Suprapubic skin (tissue), 4 donors: Measurements from ENCODE around the gene FLAD1. TPM values are rescaled to one million over a fixed set of nuclear protein-coding genes. Genes with fewer than 3 reads are reported as not detected.
A peak's percentile ranks its signal among the peaks of the same experiment; 100 is the strongest.

Experiments used
- DNase-seq, 2 donors: peaks; one replicate each; pipeline ENCODE4 v3.0.0-alpha.2; 2019; ENCODE audit warnings: low spot score in 2 of 2
- H3K27ac ChIP-seq: fragments of 200-600 bp; sonication (generic); one replicate; pipeline ENCODE4 v1.5.1; 2019
- H3K27me3 ChIP-seq: fragments of 200-600 bp; sonication (generic); one replicate; pipeline ENCODE4 v1.5.1; 2019
- H3K36me3 ChIP-seq: fragments of 200-600 bp; sonication (generic); one replicate; pipeline ENCODE4 v1.5.1; 2019
- H3K4me1 ChIP-seq: fragments of 200-600 bp; sonication (generic); one replicate; pipeline ENCODE4 v1.5.1; 2019
- H3K4me3 ChIP-seq: fragments of 200-600 bp; sonication (generic); one replicate; pipeline ENCODE4 v1.5.1; 2019; ENCODE audit warnings: mild to moderate bottlenecking
- H3K9me3 ChIP-seq: fragments of 200-600 bp; sonication (generic); one replicate; pipeline ENCODE4 v1.5.1; 2019
- EP300 ChIP-seq: sonication (generic); formaldehyde crosslinking; IDR thresholded peaks from one replicate; pipeline ENCODE4 v1.6.1; 2017; ENCODE audit warnings: antibody characterized with exemption
- POLR2A ChIP-seq, 2 donors: fragments of 450-650 bp; IDR thresholded peaks; one replicate each; pipeline ENCODE4 v1.6.1; 2017; ENCODE audit warnings: antibody characterized with exemption in 2 of 2, mild to moderate bottlenecking in 2 of 2, moderate library complexity in 2 of 2
- POLR2AphosphoS5 ChIP-seq, 3 donors: sonication (generic); formaldehyde crosslinking; IDR thresholded peaks; one replicate each; pipeline ENCODE4 v1.6.1; 2017; ENCODE audit warnings: antibody characterized with exemption in 3 of 3
- WGBS: methylation state at CpG from one replicate; pipeline ENCODE4 v1.1.5; 2018; 5-methylcytosine and 5-hydroxymethylcytosine counted together
- total RNA-seq, 4 donors: library from RNA; depleted of rRNA; stranded (reverse); fragments of >200 nt; gene quantifications; one replicate each; pipeline ENCODE4 v1.1.0, GENCODE V29; 2016
- TF ChIP-seq, protein P1 (sequence below), 2 donors: fragments of 200-600 bp in 1 of 2; fragments of 450-650 bp in 1 of 2; sonication (generic) in 1 of 2; IDR thresholded peaks; one replicate each; pipeline ENCODE4 v1.5.1; 2016 to 2019; ENCODE audit warnings: antibody characterized with exemption in 2 of 2, mild to moderate bottlenecking in 1 of 2, moderate library complexity in 1 of 2

FLAD1 gene
- total RNA-seq, 4 donors from 2014 or later, result 42.0 to 59.7 (median 52.3) TPM

DNA sequence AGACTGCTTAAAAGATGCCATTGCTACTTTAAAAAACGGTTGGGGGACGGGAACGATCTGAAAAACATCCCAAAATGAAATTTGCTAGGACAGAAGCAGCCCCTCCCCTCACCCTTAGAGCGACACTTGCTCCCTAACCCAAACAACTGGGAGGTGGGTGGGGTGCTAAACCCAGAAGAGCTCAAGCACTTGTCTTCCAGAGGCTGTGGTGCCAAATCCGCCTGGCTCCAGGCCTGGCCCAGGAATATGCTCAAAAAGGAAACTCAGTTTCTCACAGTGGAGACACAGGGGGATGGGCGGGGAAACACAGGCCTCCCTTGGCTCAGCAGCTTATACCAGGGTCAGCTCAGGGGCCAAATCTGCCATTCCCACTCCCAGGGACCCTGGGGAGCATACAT is 26.6 kb upstream of the FLAD1 start:
- Histone ChIP-seq H3K4me3 (peak overlapping the region; percentile 54), H3K27me3 (no peaks in the 10 kb centered on the region), H3K9me3 (no peaks in the 10 kb centered on the region), H3K36me3 (peaks cover 16% of the 10 kb centered on the region), H3K4me1 (peaks cover 67% of the 10 kb centered on the region), H3K27ac (peak overlapping the region; percentile 76)
- 12% methylated on average over 6 of the region's 6 CpGs for WGBS
- no peak for DNase-seq
- TF ChIP-seq, protein P1, sequence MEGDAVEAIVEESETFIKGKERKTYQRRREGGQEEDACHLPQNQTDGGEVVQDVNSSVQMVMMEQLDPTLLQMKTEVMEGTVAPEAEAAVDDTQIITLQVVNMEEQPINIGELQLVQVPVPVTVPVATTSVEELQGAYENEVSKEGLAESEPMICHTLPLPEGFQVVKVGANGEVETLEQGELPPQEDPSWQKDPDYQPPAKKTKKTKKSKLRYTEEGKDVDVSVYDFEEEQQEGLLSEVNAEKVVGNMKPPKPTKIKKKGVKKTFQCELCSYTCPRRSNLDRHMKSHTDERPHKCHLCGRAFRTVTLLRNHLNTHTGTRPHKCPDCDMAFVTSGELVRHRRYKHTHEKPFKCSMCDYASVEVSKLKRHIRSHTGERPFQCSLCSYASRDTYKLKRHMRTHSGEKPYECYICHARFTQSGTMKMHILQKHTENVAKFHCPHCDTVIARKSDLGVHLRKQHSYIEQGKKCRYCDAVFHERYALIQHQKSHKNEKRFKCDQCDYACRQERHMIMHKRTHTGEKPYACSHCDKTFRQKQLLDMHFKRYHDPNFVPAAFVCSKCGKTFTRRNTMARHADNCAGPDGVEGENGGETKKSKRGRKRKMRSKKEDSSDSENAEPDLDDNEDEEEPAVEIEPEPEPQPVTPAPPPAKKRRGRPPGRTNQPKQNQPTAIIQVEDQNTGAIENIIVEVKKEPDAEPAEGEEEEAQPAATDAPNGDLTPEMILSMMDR (IDR thresholded peaks at IDR 0.05), result no peak
- TF ChIP-seq POLR2AphosphoS5 (IDR thresholded peaks at IDR 0.05), result no peak
- TF ChIP-seq EP300, result no peak
- no peak for TF ChIP-seq POLR2A (IDR thresholded peaks at IDR 0.05)

DNA sequence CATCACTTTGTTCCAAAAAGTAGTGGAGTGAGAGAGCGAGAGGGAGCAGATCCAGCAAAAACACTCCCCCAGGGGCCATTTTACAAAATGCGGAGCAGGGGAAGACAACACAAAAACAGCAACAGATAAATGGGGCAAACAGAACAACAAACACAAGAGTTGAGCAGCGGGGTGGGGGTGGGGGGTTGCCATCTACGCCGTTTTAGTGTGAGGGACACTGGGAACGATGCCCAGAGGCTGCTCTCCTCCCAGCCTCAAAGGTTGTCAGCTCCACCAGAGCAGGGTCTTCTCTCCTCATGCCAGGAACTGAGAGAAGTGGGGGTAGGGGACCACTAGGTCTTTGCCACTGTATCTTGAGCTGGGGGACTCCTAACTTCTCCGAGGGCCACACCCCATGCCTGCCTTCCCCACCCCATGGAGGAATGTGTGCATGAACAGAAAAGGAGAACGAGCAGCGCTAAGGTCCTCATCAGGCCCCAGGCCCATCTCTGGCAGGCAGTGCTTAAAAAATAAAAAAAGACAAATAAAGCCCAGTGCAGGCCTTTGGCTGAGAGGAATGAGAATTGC is 26.0 kb upstream of the FLAD1 start:
- Histone ChIP-seq H3K9me3 (no peaks in the 10 kb centered on the region), H3K4me3 (no peak overlapping the region), H3K36me3 (peaks cover 16% of the 10 kb centered on the region), H3K27ac (peak overlapping the region; percentile 76), H3K27me3 (no peaks in the 10 kb centered on the region), H3K4me1 (peaks cover 70% of the 10 kb centered on the region)
- DNase-seq, result no peak
- WGBS, result 28% methylated on average over 9 of the region's 9 CpGs
- TF ChIP-seq, protein P1 (IDR thresholded peaks at IDR 0.05), result no peak
- TF ChIP-seq POLR2A (IDR thresholded peaks at IDR 0.05), result no peak
- no peak for TF ChIP-seq EP300
- TF ChIP-seq POLR2AphosphoS5 (IDR thresholded peaks at IDR 0.05), result no peak

DNA sequence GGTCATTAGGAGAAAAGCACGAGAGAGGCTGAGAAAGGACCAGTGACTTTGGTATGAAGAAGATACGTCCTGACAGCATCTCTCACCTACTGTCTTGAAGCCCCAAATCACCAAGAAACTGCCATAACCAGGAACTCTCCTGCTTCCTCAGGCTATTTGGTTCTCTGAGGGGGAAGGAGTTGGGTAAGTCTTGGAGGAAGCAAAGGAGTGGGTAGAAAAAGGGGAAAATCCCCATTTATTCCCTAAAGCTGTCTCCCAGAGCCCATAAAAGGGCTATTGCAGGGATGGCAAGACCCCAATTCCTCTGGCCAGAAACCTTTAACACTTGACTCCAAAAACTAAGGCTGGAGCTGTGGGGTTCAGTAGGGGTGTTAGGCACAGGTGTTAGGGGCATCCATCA is 25.1 kb upstream of the FLAD1 start:
- WGBS, result 76% methylated on average over 2 of the region's 2 CpGs
- no peaks in the 10 kb centered on the region for H3K9me3 ChIP-seq
- H3K4me3 ChIP-seq, result no peak overlapping the region
- peaks cover 72% of the 10 kb centered on the region for H3K4me1 ChIP-seq
- DNase-seq, result no peak
- no peak overlapping the region for H3K27ac ChIP-seq
- TF ChIP-seq POLR2A (IDR thresholded peaks at IDR 0.05) (no peak), POLR2AphosphoS5 (IDR thresholded peaks at IDR 0.05) (no peak), EP300 (no peak)
- peaks cover 20% of the 10 kb centered on the region for H3K36me3 ChIP-seq
- no peaks in the 10 kb centered on the region for H3K27me3 ChIP-seq

DNA sequence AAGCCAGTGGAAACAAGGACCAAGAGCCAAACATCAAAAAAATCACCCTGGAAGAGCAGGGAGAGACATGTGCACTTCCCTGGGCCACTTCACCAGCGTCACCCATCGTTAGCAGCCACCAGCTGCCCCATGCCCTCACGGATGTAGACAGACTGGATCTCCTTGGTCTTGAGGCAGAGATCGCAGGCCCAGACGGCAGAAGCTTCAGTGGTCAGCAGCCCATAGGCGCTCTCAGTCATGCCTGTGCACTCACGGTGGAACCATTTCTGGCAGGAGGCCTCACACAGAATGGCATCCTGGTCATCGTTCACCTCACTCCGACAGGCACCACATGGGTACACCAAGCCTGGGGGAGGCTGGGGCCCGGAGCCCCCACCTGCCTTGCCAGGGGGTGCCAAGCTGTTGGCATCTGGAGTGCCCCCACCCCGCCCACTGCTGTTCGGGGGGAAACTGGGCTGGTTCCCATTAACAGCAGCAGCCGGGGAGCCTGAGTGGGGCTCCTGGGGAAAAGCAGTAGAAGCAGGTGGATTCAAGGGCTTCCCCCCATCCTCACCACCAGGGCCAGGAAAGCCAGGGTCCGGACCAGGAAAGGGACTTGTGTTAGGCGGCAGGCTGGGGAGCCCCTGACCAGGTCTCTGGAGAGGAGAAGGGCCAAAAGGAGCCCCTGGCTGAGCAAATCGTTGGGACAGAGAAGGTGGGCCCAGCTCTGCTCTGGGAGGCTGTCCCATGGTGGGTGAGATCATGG is 24.3 kb upstream of the FLAD1 start:
- no peak overlapping the region for H3K4me3 ChIP-seq
- no peaks in the 10 kb centered on the region for H3K27me3 ChIP-seq
- H3K27ac ChIP-seq, result no peak overlapping the region
- H3K36me3 ChIP-seq, result peaks cover 28% of the 10 kb centered on the region
- no peak for DNase-seq
- WGBS, result 88% methylated on average over 14 of the region's 16 CpGs
- peaks cover 70% of the 10 kb centered on the region for H3K4me1 ChIP-seq
- H3K9me3 ChIP-seq, result no peaks in the 10 kb centered on the region
- no peak for TF ChIP-seq POLR2AphosphoS5 (IDR thresholded peaks at IDR 0.05)
- no peak for TF ChIP-seq POLR2A (IDR thresholded peaks at IDR 0.05)

DNA sequence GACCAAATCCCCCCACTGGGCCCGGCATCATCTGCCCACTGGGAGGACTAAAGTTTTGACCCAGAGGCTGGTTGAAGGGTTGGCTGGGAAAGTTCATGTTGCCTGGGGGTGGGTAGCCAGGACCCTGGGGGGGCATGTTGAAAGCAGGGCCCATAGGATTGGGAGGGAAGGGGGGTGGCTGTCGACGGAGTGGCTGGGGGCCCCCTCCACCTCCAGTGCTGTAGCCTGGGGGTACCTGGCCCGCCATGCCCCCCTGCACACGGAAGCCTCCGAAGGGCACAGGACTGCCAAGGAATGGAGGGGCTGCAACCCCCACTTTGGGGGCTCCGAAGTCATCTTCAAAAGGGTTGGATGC is 23.7 kb upstream of the FLAD1 start:
- H3K27ac ChIP-seq, result no peak overlapping the region

More for the DNA sequence above, 23.7 kb upstream of the FLAD1 start:
- Histone ChIP-seq H3K9me3 (no peaks in the 10 kb centered on the region), H3K36me3 (peaks cover 34% of the 10 kb centered on the region), H3K27me3 (no peaks in the 10 kb centered on the region), H3K4me3 (no peak overlapping the region), H3K4me1 (peaks cover 65% of the 10 kb centered on the region)
- TF ChIP-seq, protein P1 (IDR thresholded peaks at IDR 0.05), result no peak
- TF ChIP-seq EP300, result no peak
- no peak for TF ChIP-seq POLR2AphosphoS5 (IDR thresholded peaks at IDR 0.05)
- no peak for TF ChIP-seq POLR2A (IDR thresholded peaks at IDR 0.05)
- DNase-seq, result no peak
- WGBS, result 89% methylated on average over 6 of the region's 7 CpGs
